Esophagus muscularis mucosa (tissue), 3 donors: ENCODE measurements around the gene ORM2.

Source experiments
- POLR2A ChIP-seq: fragments of 450-650 bp; IDR thresholded peaks from one replicate; pipeline ENCODE4 v1.6.1; 2017; ENCODE audit warnings: antibody characterized with exemption, moderate library complexity, mild to moderate bottlenecking, low read depth
- TF ChIP-seq, protein P1 (sequence below), 3 experiments: fragments of 200-600 bp in 2 of 3; fragments of 450-650 bp in 1 of 3; sonication (generic) in 2 of 3; IDR thresholded peaks; one replicate each; pipeline ENCODE4 v1.5.1; 2017 to 2019; ENCODE audit warnings: antibody characterized with exemption in 3 of 3, mild to moderate bottlenecking in 2 of 3, moderate library complexity in 1 of 3

DNA sequence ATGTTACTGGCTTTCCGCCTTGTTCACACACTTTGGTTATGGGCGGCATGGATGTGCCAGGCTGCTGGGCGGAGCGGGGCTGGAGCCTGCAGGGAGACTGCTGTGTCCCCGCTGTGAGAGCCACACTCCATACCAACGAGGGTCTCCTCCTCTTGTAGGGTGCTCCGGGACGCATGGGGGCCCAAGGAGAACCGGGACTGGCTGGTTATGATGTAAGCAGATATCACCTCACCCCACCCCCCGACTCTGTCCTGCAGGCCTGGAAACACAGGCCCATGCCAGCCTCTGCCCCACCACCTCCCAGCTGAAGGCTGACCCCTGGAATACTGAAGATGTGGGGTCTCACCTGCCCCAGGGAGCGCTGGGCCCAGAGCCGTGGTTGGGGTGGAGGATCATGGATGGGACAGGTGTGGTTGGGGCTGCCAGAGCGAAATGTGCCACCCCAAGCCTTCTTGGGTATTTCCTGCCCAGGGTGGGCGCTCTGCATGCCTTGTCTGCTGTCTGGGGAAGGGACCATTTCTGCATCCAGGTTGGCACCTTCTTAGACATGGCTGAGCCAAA, 46.0 kb upstream of the ORM2 start:
- TF ChIP-seq, protein P1, sequence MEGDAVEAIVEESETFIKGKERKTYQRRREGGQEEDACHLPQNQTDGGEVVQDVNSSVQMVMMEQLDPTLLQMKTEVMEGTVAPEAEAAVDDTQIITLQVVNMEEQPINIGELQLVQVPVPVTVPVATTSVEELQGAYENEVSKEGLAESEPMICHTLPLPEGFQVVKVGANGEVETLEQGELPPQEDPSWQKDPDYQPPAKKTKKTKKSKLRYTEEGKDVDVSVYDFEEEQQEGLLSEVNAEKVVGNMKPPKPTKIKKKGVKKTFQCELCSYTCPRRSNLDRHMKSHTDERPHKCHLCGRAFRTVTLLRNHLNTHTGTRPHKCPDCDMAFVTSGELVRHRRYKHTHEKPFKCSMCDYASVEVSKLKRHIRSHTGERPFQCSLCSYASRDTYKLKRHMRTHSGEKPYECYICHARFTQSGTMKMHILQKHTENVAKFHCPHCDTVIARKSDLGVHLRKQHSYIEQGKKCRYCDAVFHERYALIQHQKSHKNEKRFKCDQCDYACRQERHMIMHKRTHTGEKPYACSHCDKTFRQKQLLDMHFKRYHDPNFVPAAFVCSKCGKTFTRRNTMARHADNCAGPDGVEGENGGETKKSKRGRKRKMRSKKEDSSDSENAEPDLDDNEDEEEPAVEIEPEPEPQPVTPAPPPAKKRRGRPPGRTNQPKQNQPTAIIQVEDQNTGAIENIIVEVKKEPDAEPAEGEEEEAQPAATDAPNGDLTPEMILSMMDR (IDR thresholded peaks at IDR 0.05), result no peak
- no peak for TF ChIP-seq POLR2A
